GM12878 (cell line): ENCODE measurements around the gene SET. TPM values are rescaled to one million over a fixed set of nuclear protein-coding genes. Genes with fewer than 3 reads are reported as not detected.

Experiments used
- ATAC-seq: fragments of 200-7000 bp; cut with Tn5 transposase; 3 replicates; pipeline ENCODE4 v1.9.1; 2020; ENCODE audit warnings: mild to moderate bottlenecking, moderate library complexity
- BruUV-seq: library from RNA; stranded (reverse); fragments of 400-500 nt; replicated peaks from 2 replicates; lab custom pipeline; 2021; lab: Mats Ljungman, UMichigan
- CTCF ChIA-PET: fragments of 300-600 bp; sonication (Branson Sonifier 250); formaldehyde crosslinking; extraction: SDS; loops from one replicate; lab custom pipeline; 2021; ENCODE audit warnings: inconsistent platforms; lab: Yijun Ruan, JAX
- POLR2A ChIA-PET: fragments of 350-600 bp; formaldehyde crosslinking; extraction: SDS; loops from one replicate; lab custom pipeline; 2021; ENCODE audit warnings: inconsistent platforms; lab: Charles Lee
- RAD21 ChIA-PET: fragments of 300-600 bp; sonication (Branson Sonifier 250); formaldehyde crosslinking; loops from one replicate; lab custom pipeline; 2023; ENCODE audit warnings: antibody characterized with exemption; ENCODE audit not compliant: unreplicated experiment; lab: Charles Lee
- SMC1A ChIA-PET: fragments of 300-600 bp; sonication (Branson Sonifier 250); formaldehyde crosslinking; loops from one replicate; lab custom pipeline; 2023; ENCODE audit not compliant: unreplicated experiment, uncharacterized antibody; lab: Charles Lee
- DNase-seq: peaks from one replicate; pipeline ENCODE4 v3.0.0-alpha.2; 2011; ENCODE audit warnings: low read depth, low spot score
- FAIRE-seq: peaks from 3 replicates; lab custom pipeline; 2011; peaks lifted over from hg19 to GRCh38; lab: Jason Lieb, UNC
- H2AFZ ChIP-seq: 2 replicates; pipeline ENCODE4 v1.6.0; 2011; ENCODE audit warnings: low read depth, low read length, control low read depth; ENCODE audit not compliant: control insufficient read depth
- H3K27ac ChIP-seq: 2 replicates; pipeline ENCODE4 v1.5.1; 2011; ENCODE audit warnings: control low read depth; ENCODE audit not compliant: control insufficient read depth, insufficient read depth
- H3K27me3 ChIP-seq, 2 experiments: replicated peaks in 1 of 2; 2 replicates each; pipeline versions ENCODE4 v1.6.0 to v1.6.1; 2011; ENCODE audit warnings: low read length in 1 of 2; ENCODE audit not compliant: control insufficient read depth in 2 of 2, insufficient read depth in 2 of 2
- H3K36me3 ChIP-seq, 2 experiments: 2 replicates each; pipeline ENCODE4 v1.5.1; 2011; ENCODE audit warnings: low read length in 1 of 2; ENCODE audit not compliant: control insufficient read depth in 2 of 2, insufficient read depth in 2 of 2
- H3K4me1 ChIP-seq: 2 replicates; pipeline ENCODE4 v1.6.1; 2011; ENCODE audit warnings: mild to moderate bottlenecking, low read length, moderate library complexity, mixed read lengths; ENCODE audit not compliant: control insufficient read depth, insufficient read depth
- H3K4me2 ChIP-seq: 2 replicates; pipeline ENCODE4 v1.6.0; 2011; ENCODE audit warnings: control low read depth; ENCODE audit not compliant: control insufficient read depth, insufficient read depth
- H3K4me3 ChIP-seq: fragments of 200-600 bp; sonication (generic); 2 replicates; pipeline ENCODE4 v1.5.1; 2016
- H3K79me2 ChIP-seq: 2 replicates; pipeline ENCODE4 v1.6.0; 2011; ENCODE audit warnings: low read length; ENCODE audit not compliant: control insufficient read depth, insufficient read depth
- H3K9ac ChIP-seq: 2 replicates; pipeline ENCODE4 v1.8.0; 2011; ENCODE audit warnings: low read length, control low read depth, mixed read lengths; ENCODE audit not compliant: control insufficient read depth, insufficient read depth
- H3K9me3 ChIP-seq: replicated peaks from 3 replicates; pipeline ENCODE4 v1.5.1; 2011; ENCODE audit warnings: mild to moderate bottlenecking, low read length; ENCODE audit not compliant: control insufficient read depth, insufficient read depth
- H4K20me1 ChIP-seq: 2 replicates; pipeline ENCODE4 v1.6.0; 2011; ENCODE audit not compliant: control insufficient read depth, insufficient read depth
- CEBPB ChIP-seq, 2 experiments: fragments of 150-350 bp in 1 of 2; IDR thresholded peaks; 2 replicates each; pipeline ENCODE4 v1.6.1; 2012 to 2014; ENCODE audit warnings: low read depth in 2 of 2, low read length in 2 of 2, borderline replicate concordance in 1 of 2, inconsistent platforms in 1 of 2
- CHD1 ChIP-seq: IDR thresholded peaks from 2 replicates; pipeline ENCODE4 v1.6.1; 2012; ENCODE audit warnings: low read depth, low read length, improper control_type of control experiment
- HDAC2 ChIP-seq: fragments of 200-600 bp; sonication (generic); IDR thresholded peaks from 2 replicates; pipeline ENCODE4 v1.6.1; 2017
- JUND ChIP-seq: IDR thresholded peaks from 2 replicates; pipeline ENCODE4 v1.6.1; 2012; ENCODE audit warnings: low read depth, mild to moderate bottlenecking, low read length, improper control_type of control experiment, moderate library complexity
- MEF2A ChIP-seq: IDR thresholded peaks from 2 replicates; pipeline ENCODE4 v1.6.1; 2011; ENCODE audit warnings: low read depth, mild to moderate bottlenecking, low read length, moderate library complexity; ENCODE audit not compliant: insufficient read depth
- MTA3 ChIP-seq: IDR thresholded peaks from 2 replicates; pipeline ENCODE4 v1.6.1; 2012; ENCODE audit warnings: low read length, inconsistent platforms, borderline replicate concordance
- POLR2A ChIP-seq: IDR thresholded peaks from 2 replicates; pipeline ENCODE4 v1.6.1; 2011; ENCODE audit warnings: low read depth, mild to moderate bottlenecking, low read length
- RFX5 ChIP-seq: IDR thresholded peaks from 2 replicates; pipeline ENCODE4 v1.6.1; 2011; ENCODE audit warnings: low read depth, low read length, improper control_type of control experiment
- STAT1 ChIP-seq: fragments of 450-650 bp; conservative IDR thresholded peaks from 2 replicates; pipeline ENCODE4 v1.6.1; 2014; ENCODE audit warnings: antibody characterized with exemption, mild to moderate bottlenecking
- YBX1 ChIP-seq: fragments of 450-650 bp; IDR thresholded peaks from 2 replicates; pipeline ENCODE4 v1.6.1; 2016; ENCODE audit warnings: antibody characterized with exemption
- WGBS: methylation state at CpG from one replicate; pipeline ENCODE4 v1.1.6; 2016; ENCODE audit warnings: low lambda C conversion rate; ENCODE audit not compliant: insufficient replicate concordance, insufficient coverage; ENCODE audit errors: missing lambda C conversion rate; 5-methylcytosine and 5-hydroxymethylcytosine counted together
- in situ Hi-C: fragments of 300-500 bp; cut with MboI; formaldehyde crosslinking; loops from 9 replicates; pipeline ENCODE4 v1.14.3; 2018; ENCODE audit warnings: mixed read lengths
- intact Hi-C: fragments of 100-400 bp; cut with micrococcal nuclease; formaldehyde crosslinking; loops from one replicate; pipeline ENCODE4 v1.14.2; 2022; ENCODE audit not compliant: unreplicated experiment
- polyA plus RNA-seq, 11 experiments: library from polyadenylated mRNA; depleted of rRNA in 4 of 11; unstranded in 6 of 11; stranded (reverse) in 5 of 11; fragments of >200 nt; fragmentation: Nextera tagmentation in 4 of 11; fragmentation: Illumina TruSeq in 1 of 11; extraction: Ambion mirVana in 4 of 11; extraction: Trizol in 1 of 11; gene quantifications; 1 replicate in 1 of 11; 2 replicates in 10 of 11; pipeline versions ENCODE4 v1.2.1 to v1.2.3, GENCODE V29; 2011 to 2016; ENCODE audit warnings: inconsistent platforms in 2 of 11, missing spikeins in 2 of 11, low read depth in 1 of 11
- total RNA-seq, 4 experiments: library from RNA; depleted of rRNA in 3 of 4; stranded (reverse); fragments of >200 nt in 3 of 4; fragmentation: Illumina TruSeq in 1 of 4; extraction: Trizol in 1 of 4; gene quantifications; 2 replicates each; pipeline versions ENCODE4 v1.2.1 to v1.2.3, GENCODE V29; 2013 to 2021
- TF ChIP-seq, protein P1 (sequence below): IDR thresholded peaks from 2 replicates; pipeline ENCODE4 v1.6.1; 2012; ENCODE audit warnings: low read depth, low read length, improper control_type of control experiment

The SET gene
- total and polyA plus RNA-seq, 10 of the 15 experiments (the other 5 are each of a cell fraction or from before 2014, with no cell fraction given): 284 to 706 (median 445) TPM

DNA sequence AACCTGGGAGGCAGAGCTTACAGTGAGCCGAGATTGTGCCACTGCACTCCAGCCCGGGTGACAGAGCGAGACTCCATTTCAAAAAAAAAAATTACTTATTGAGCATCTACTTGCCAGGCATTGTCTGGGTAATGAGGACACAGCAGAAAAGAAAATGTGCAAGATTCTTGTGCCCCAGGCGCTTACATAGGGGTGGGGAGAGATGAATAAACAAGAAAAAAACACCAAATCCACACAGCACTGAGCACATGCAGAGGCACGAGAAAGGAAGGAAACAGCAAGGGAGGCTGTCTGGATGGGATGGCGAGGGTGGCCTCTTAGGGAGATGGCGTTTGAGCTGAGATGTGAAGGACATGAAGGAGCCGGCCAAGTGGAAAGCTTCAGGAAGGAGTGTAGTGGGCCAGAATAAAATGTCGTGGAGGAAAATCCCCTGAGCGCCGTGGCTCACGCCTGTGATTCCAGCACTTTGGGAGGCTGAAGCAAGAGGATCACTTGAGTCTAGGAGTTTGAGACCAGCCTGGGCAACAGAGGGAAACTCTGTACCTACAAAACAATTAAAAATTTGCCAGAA lies 46.3 kb upstream of the SET start:
- FAIRE-seq: no peak
- peak overlapping the region; percentile 55 for H3K9ac ChIP-seq
- ChIA-PET RAD21 (interaction anchor here (0.7 to 1.9 kb wide), 7 partner anchors 12 to 176 kb away, joined by 3 to 7 read pairs (median 4); partner anchors contain the start of genes ENDOG, SPTAN1 and ZDHHC12), CTCF (interaction anchor here (1.0 to 2.2 kb wide), 4 partner anchors 49 to 82 kb away, joined by 3 to 7 read pairs (median 5); partner anchors contain the start of genes PKN3 and ZDHHC12), POLR2A (interaction anchor here (0.6 to 3.6 kb wide), 15 partner anchors 12 to 272 kb away, joined by 3 to 33 read pairs (median 4); partner anchors contain the start of genes ENDOG, SET, SPTAN1 and URM1), SMC1A (interaction anchor here (0.7 to 2.4 kb wide), 6 partner anchors 28 to 84 kb away, joined by 4 to 12 read pairs (median 7); no protein-coding TSS in a partner anchor)
- no peaks in the 10 kb centered on the region; a peak in 2 of 4 replicates for H3K36me3 ChIP-seq
- H3K4me2 ChIP-seq: no peak overlapping the region
- H3K4me3 ChIP-seq: no peak overlapping the region
- H3K9me3 ChIP-seq: no peaks in the 10 kb centered on the region
- intact Hi-C loops (loop anchor here (2.0 to 10.0 kb wide), 2 partner anchors 40 to 172 kb away; partner anchors contain the start of gene ENDOG), in situ Hi-C loops (no loop called here)
- H3K27ac ChIP-seq: peak overlapping the region; percentile 68
- ATAC-seq: peak; percentile 3
- peak overlapping the region; percentile 48; the same call in 1 of the 2 replicates for H2AFZ ChIP-seq
- peaks cover 5% of the 10 kb centered on the region for H3K79me2 ChIP-seq
- H3K27me3 ChIP-seq: no peaks in the 10 kb centered on the region
- 30% methylated on average over 12 of the region's 12 CpGs for WGBS
- H4K20me1 ChIP-seq: no peaks in the 10 kb centered on the region
- H3K4me1 ChIP-seq: peaks cover 11% of the 10 kb centered on the region
- no peak for DNase-seq
- TF ChIP-seq MEF2A (no peak), JUND (no peak), RFX5 (no peak), CHD1 (no peak), STAT1 (no peak), CEBPB (IDR thresholded peaks at IDR 0.05; ENCODE audit: borderline replicate concordance in 1 of 2, low read depth in 2 of 2, low read length in 2 of 2) (no peak), POLR2A (no peak), MTA3 (no peak), YBX1 (no peak), HDAC2 (no peak)
- TF ChIP-seq, protein P1, sequence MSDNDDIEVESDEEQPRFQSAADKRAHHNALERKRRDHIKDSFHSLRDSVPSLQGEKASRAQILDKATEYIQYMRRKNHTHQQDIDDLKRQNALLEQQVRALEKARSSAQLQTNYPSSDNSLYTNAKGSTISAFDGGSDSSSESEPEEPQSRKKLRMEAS: no peak
- BruUV-seq: no TSS peak
